RPMI7951 (cell line): ENCODE results near the gene NPAS3. TPM values are rescaled to one million over a fixed set of nuclear protein-coding genes. Genes with fewer than 3 reads are reported as not detected.

ENCODE experiments used
- DNase-seq: peaks from one replicate; pipeline ENCODE4 v3.0.0-alpha.2; 2012; ENCODE audit warnings: low read depth
- total RNA-seq: library from RNA; depleted of rRNA; stranded (reverse); fragments of >200 nt; shearing (Covaris generic); gene quantifications from 2 replicates; pipeline ENCODE4 v1.2.3, GENCODE V29; 2014

Gene NPAS3
- total RNA-seq, 1 experiment from 2014 or later: 0.48 TPM

DNA sequence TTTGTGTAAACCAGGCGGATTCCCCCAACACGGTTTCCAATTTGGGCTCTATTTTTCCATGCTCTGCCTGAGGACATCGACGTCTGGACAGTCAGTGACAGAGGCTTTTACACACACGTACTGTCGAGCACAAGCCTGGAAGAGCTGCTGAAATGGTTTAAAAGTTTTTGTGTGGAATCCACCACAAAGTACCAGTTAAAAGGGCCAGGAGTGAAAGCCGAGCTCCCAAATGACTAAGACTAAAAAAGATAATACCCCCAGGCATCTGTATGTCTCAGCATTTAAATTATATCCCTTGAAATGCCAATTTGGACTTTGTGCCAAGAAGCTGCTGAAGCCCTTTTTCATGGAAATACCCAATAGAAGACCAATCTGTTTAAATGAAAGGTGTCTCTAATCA is 839.0 kb downstream of the NPAS3 start:
- peak; percentile 95 for DNase-seq

DNA sequence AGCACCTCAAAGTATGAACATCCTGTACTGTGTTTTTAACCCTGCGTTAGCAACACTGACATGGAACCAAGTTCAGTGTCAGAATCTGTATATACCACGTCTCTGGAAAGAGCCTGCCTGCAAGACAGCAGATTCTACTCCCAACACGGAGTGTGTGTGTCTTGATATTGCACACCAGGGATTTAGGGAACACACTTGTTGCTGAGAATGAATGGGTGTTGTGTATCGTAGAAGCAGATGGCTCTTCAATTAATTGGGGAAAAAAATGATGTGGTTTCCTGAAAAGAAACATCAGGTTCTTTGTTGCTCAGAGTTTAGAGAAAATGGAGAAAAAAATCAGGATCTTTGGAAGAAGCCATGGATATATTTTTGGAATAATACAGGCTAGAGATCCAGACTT is 841.4 kb downstream of the NPAS3 start:
- DNase-seq: peak; percentile 25

DNA sequence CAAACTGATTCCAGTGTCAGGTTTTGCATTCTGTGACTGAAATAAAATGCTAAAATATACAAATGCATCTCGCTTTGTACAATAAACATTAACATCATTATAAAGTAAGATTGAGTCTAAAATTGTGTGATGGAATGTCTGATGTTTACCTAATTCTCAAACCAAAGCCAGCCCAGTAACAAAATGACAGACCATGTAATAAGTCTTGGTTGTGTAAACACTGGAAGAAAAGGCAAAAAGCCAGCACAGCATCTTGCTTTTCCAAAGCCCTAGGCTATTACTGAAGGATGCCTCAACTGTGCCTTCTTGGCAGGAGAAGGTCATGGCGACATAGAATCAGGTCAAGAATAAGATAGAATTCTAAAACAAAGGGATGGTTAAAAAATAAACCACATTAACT is 842.6 kb downstream of the NPAS3 start:
- peak; percentile 79 for DNase-seq

DNA sequence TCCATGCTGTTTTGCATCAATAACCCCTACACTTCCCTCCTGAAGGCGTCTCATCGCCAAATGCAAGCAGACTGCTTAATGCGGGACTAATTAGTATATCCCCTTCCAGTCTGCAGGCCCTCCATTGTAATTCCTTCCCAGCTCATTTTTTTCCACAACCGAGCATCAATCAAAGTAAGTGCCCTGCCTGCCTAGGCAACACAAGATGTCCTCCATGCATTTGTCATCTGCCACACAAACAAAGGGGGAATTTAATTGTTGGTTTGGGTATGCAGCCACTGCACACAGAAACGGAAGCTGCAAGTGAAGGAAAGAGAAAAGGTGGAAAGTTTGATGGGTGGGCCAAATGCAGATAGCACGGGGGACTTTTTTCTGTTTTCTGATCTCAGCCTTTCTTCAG is 844.2 kb downstream of the NPAS3 start:
- DNase-seq: no peak

DNA sequence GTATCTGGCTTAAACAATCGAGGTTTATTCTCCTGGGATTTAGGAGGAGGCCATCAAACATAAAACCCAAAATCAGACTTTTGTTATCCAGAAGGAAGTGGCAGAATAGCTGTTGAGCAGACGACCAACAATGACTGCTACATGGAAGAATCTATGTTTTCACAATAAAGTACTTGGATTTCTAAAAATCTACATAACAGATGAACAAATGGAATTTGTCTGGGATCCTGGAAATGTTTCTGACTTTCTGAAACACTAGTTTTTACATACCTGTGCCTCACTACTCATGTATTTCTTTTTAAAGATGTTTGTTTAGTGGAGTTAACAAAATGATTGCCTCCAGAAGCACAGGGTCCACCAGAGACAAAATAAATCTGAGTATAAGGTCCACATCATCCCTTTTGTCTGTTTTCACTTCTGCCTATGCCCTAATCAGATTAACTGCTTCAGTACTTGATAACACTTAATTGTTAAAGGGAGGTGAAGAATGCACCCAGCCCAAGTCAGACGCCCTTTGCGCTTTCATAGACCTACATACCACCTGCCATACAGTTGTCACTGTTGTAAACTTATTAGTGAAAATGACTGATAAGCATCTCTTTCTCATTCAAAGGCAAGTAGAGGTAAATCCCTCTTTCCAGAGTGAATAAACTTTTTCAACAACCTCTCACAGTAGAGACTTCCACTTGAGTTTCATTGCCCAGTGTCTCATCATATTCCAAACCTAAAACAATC is 847.6 kb downstream of the NPAS3 start:
- DNase-seq: no peak

DNA sequence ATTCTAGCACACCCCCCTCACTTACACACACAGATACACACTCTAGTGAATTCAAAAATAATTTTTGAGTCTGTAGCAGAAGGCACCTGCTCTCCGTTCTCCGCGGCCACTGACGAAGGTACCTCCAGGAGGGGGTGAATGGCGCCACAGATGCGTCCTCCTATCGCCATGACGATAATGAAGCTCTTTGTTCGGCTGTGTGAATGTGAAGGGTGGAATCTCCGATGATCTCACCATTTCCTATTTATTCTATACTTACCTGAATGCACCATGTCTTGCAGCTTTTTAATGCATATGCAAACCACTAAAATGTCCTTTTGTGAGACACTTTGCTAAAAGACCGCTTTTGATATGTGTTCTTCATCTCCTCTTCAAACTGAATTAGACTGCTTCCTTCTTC is 849.5 kb downstream of the NPAS3 start:
- DNase-seq: no peak

DNA sequence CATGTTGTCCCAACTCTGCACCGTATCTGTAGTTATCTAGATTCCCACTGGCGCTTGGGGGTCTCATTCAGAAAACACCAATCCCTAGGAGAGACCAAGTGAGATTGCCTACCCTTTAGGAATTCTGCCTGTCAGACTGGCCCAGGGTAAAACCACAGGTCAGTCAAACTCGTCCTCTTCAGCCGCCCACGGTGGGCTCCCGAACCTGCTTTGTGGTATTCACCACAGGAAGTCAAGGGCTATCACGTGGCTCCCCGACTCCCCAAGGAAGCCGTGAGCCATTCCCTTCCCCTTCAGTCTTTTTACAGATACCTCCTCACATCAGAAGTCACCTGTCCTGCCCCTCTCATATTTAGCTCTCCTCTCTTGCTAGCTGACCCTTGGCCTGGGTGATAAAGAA is 852.3 kb downstream of the NPAS3 start:
- DNase-seq: no peak

DNA sequence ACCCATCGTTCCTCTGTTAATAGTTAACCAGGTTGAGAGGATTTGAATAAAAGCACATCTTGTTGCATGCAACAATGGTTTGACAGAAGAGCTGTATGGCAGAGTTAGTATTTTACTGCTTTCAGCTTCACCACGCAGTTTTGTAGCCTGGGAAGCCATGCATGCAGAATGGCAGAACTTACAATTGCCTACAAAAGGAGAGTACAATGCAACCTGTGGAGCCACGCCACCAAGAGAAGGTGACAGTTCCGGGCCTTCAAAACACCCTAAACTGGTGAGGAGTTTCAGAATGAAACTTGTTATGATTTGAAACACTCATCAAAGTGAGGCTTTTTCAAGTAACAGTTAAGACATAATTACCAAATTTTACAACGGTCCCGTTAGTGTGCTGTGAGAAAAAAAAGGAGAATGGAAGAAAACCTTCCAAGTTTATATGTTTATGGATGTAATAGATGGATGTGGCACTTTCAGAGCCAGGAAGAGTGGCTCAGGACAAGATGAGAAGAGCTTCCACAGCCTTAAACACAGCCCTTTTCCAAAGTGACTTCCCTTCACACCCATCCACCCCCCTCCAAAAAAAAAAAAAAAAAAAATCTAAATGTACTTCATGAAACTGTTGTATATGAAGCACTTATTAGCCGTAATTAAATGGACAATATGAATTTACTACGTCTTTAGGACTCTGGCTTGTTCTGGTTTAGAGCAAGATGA is 853.5 kb downstream of the NPAS3 start:
- no peak for DNase-seq

DNA sequence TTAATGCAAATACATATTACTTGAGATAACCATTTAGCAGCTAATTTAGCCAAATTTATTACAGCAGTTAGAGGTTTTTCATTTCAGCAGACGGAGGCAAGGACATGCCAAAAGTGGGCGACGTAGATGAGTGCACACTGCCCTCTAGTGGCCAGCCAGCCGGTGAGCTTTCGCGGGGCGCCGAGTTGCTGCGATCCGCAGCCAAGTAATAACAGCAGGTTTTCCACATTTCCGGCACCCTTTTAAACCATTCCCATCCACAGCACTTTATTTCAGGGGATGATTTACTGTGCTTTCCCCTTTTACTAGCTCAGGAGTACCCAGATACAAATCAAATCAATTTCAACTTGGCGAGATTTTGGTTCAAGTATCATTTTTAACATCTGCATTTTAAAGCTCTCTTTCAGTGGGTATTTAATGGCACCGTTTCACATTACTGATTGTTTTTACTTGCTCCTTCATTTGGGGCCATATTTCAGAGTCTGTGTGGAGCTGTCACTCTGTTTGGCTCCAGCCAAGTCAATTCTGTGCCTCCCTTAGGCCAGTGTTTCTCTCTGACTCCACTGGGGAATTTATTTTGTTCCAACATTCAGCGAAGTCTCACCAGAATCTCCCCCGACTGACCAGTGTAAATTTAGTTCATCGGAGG is 854.2 kb downstream of the NPAS3 start:
- peak; percentile 65 for DNase-seq

DNA sequence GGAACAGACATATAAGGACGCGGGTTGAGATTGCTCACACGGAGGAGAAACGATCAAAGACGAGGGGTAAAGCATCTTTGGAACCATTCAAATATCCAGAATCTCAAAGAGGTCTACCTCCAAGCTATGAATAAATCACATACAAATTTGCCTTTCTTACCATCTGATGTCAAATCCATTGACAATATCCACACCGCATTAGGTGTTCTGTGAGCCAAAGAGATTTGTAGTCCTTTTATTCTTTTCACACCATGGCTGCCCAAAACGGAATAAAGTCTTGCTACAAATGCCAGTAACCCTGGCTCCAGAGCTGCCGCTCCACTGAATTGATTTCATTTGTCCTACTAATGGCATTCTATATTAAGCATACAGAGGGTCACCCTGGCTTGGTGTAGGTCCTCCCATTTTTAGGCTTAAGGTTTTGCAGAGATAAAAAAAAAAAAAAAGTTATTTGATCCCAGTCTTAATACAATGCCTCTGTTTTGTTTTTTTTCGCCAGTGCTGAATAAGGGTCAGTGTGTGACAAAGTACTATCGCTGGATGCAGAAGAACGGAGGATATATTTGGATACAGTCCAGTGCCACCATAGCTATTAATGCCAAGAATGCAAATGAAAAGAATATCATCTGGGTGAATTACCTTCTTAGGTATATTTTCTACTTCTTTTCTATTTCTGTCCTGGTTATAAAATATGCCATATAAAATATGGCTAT is 854.9 kb downstream of the NPAS3 start:
- DNase-seq: no peak

DNA sequence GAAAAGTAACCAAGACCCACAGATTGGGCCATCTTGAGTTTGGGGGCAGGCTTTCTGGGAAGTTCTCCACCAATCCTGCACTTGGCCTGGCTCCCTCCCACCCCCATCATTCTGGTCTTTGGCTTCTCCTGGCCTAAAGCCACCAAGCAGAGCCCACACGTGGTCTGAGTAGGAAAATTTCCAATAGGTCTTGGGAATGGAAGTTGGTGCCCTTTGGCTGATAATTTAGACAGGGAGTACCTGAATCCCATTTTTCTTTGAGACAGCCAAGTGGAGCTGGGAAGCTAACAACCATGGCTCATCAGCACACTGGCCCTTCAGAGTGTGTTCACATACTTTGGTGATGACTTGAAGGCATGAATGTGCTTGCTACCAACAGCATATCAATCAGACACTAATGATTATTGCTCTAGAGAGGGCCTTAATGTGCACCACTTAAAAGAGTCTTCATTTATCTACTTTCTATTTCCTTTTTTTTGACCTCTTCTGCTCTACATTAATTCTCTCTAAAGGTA is 856.2 kb downstream of the NPAS3 start:
- no peak for DNase-seq

DNA sequence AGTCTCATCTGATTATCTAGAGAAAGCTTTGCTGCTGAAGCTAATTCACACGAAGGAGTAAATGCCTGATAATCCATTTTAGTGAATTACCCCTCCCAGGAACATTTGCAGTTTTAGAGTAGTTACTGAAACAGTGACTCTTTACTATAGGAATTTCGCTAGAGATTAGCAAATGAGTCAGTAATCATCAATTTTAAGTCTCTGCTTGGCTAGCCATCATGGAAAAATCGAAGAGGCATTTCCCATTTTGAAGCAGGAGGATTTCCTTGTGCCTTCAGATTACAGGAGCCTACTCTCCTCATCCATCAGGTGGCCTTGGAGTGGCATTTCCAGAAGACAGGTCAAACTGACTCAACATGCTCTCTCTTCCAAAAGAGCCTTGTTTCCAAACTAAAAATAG is 857.7 kb downstream of the NPAS3 start:
- DNase-seq: no peak

DNA sequence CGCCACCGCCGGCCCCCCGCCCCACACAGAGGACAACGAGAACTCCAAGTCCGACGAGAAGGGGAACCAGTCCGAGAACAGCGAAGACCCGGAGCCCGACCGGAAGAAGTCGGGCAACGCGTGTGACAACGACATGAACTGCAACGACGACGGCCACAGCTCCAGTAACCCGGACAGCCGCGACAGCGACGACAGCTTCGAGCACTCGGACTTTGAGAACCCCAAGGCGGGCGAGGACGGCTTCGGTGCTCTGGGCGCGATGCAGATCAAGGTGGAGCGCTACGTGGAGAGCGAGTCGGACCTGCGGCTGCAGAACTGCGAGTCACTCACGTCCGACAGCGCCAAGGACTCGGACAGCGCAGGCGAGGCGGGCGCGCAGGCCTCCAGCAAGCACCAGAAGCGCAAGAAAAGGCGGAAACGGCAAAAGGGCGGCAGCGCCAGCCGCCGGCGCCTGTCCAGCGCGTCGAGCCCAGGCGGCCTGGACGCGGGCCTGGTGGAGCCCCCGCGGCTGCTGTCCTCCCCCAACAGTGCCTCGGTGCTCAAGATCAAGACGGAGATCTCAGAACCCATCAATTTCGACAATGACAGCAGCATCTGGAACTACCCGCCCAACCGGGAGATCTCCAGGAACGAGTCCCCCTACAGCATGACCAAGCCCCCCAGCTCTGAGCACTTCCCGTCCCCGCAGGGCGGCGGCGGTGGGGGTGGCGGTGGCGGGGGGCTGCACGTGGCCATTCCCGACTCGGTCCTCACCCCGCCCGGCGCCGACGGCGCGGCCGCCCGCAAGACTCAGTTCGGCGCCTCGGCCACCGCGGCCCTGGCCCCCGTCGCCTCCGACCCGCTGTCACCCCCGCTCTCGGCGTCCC is 861.3 kb downstream of the NPAS3 start:
- DNase-seq: no peak

DNA sequence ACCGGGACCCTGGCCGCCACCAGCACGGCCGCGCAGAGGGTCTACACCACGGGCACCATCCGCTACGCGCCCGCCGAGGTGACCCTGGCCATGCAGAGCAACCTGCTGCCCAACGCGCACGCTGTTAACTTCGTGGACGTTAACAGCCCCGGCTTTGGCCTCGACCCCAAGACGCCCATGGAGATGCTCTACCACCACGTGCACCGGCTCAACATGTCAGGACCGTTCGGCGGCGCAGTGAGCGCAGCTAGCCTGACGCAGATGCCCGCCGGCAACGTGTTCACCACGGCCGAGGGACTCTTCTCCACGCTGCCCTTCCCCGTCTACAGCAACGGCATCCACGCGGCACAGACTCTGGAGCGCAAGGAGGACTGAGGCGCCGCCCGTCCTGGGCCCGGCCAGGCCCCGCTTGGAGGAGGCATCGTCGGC is 862.1 kb downstream of the NPAS3 start:
- no peak for DNase-seq

DNA sequence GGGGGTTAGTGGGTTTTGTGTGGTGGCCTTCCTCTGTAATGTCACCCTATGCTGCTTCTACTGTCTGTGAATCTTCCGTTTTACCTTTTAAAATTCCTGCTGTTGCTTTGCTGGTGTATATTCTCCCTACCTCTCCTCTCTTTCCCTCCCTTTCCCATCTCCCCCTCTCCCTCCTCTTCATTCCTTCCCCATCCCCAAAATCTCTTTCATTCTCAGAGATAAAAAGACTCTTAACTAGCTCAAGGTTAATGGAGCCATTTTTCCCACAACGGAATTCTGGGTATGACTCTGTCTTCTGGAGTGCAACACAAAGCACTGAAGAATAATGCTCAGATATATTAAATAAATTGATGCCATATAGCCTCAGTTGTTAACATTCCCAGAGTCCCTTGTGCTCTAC is 864.1 kb downstream of the NPAS3 start:
- no peak for DNase-seq

DNA sequence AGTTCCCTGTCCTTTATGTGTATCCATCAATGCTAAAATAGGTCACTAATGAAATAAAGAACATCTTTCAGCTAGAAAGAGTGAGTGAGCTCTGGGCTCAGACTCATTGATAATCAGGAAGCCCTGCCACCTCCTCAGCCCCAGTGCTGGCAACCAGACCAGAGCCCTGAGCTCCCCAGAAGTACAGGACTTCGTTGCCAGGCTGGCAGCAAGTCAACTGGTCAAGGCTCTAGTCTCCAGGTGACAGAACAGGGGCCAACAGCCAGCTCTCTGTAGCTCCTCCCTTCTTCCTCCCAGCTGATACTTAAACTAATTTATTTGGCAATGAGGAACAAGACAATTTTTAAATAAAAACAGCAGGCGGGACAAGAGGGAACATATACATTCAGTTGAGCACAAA is 866.9 kb downstream of the NPAS3 start:
- no peak for DNase-seq

DNA sequence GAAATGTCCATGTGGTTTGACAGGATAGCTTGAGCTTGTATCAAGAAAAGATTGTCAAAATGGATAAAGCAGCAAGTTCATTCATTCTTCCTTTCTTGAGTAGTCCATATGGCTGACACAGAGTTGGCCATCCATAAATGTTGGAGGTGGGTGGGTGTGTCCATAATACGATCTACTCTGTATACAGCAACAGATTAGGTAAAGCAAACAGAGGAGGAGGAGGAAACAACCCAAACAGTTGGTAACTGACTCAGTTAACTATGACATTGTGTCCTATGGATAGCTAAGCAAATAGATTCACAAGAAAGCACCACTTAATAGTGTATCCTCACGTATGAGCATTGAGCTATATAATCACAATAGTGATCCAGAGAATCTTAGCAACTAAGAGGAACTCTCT is 868.2 kb downstream of the NPAS3 start:
- DNase-seq: no peak

DNA sequence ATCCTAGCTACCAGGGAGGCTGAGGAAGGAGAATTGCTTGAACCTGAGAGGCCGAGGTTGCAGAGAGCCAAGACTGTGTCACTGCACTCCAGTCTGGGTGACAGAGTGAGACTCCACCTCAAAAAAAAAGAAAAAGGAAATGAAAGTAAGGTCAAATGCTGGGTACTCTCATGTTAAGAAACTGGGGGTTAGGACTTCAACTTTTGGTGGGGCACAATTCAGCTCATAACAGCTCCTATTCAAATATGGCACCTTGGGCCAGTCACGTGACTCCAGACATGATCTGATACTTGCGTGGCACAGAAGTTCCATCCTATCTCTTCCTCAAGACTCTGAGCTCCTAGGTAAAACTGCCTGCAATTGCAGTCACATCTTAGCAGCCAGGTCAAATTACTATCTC is 869.5 kb downstream of the NPAS3 start:
- no peak for DNase-seq

DNA sequence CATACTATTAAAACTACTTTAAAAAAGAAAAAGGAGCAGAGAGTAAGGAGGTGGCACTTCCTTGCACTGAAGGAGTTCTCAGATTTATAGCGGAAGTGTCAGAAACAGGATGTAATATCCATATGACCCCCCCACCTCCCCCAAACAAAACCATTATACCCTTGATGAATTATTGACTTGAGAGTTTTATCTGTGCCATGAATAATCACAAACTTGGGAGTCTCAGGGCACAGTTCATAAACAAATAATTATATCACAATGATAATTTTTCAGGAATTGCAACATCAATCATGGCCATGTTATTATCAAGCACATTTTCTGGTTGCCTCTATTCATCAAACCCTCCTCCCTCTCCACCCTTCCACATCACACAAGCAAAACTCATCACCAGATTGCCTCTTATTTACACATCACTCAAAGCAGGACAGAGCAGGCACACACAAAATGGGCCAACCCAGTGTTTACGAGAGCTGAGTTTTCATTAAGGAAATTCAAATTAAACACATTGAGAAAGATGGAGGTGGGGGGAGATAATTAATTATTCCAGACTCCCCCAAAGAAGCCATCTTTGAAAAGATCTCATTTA is 870.8 kb downstream of the NPAS3 start:
- no peak for DNase-seq

DNA sequence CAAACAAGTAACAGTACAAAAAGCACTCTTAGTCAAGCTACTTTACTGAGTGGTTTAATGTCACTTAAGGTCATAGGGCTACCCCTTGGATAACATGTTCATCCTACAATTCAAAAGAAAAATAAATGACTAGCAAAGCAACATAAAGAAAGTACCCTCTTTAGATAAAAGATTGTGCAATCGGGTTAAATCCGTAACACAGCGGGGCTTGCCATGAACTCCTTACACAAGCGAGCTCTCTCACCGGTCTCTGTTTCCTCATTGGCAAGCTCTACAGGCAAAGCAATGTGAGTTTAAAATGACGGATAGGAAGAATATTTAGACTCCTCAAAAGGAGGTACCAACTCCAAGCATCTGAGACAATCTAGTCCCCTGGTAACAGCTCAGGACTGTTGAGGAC is 871.6 kb downstream of the NPAS3 start:
- DNase-seq: no peak

DNA sequence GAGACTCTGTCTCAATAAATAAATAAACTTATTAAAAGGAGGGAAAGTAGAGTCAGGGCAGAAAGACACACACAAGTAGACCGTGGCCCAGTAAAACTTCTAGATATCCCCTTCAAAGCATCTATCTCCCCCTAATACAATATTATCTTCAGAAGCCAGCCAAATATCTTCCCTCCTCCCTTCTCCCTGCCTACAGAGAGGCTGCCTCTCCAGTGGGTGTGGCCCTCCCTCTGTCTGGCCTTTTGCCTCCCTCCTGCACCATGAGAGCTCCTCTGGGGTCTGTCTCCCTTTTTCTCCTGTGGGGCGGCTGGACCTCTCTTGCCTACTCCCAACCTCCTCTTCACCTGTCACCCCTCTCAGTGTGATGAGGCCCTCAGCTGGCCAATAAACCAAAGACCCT is 873.0 kb downstream of the NPAS3 start:
- no peak for DNase-seq
